Prostate gland (tissue), 2 donors: ENCODE measurements around the gene HOXD13.

Experiments
- POLR2A ChIP-seq: fragments of 450-650 bp; IDR thresholded peaks from one replicate; pipeline ENCODE4 v1.6.1; 2016; ENCODE audit warnings: antibody characterized with exemption, mild to moderate bottlenecking
- POLR2AphosphoS5 ChIP-seq: sonication (generic); formaldehyde crosslinking; IDR thresholded peaks from one replicate; pipeline ENCODE4 v1.6.1; 2017; ENCODE audit warnings: antibody characterized with exemption
- TF ChIP-seq, protein P1 (sequence below), 4 experiments: fragments of 200-600 bp in 2 of 4; fragments of 450-650 bp in 2 of 4; sonication (generic) in 2 of 4; IDR thresholded peaks; 1 replicate in 3 of 4; 2 replicates in 1 of 4; pipeline ENCODE4 v1.5.1; 2016 to 2019; ENCODE audit warnings: antibody characterized with exemption in 4 of 4, mild to moderate bottlenecking in 2 of 4, moderate library complexity in 2 of 4

DNA sequence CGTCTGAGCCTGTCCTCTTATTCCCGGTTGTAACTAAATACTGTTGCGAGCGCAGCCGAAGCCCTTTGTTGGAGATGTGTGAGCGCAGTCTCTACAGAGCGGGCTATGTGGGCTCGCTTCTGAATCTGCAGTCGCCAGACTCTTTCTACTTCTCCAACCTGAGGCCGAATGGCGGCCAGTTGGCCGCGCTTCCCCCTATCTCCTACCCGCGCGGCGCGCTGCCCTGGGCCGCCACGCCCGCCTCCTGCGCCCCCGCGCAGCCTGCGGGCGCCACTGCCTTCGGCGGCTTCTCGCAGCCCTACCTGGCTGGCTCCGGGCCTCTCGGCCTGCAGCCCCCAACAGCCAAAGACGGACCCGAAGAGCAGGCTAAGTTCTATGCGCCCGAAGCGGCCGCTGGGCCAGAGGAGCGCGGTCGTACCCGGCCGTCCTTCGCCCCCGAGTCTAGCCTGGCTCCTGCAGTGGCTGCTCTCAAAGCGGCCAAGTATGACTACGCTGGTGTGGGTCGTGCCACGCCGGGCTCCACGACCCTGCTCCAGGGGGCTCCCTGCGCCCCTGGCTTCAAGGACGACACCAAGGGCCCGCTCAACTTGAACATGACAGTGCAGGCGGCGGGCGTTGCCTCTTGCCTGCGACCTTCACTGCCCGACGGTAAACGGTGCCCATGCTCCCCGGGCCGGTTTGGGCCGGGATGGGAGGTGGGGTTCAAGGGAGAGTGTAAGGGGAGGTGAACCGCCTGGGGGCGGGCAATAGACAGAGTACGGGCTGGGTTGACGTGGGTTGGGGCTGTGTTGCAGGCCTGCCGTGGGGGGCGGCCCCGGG lies 7.4 kb downstream of the HOXD13 start, which contains the start of gene HOXD12:
- no peak for TF ChIP-seq POLR2A
- TF ChIP-seq, protein P1, sequence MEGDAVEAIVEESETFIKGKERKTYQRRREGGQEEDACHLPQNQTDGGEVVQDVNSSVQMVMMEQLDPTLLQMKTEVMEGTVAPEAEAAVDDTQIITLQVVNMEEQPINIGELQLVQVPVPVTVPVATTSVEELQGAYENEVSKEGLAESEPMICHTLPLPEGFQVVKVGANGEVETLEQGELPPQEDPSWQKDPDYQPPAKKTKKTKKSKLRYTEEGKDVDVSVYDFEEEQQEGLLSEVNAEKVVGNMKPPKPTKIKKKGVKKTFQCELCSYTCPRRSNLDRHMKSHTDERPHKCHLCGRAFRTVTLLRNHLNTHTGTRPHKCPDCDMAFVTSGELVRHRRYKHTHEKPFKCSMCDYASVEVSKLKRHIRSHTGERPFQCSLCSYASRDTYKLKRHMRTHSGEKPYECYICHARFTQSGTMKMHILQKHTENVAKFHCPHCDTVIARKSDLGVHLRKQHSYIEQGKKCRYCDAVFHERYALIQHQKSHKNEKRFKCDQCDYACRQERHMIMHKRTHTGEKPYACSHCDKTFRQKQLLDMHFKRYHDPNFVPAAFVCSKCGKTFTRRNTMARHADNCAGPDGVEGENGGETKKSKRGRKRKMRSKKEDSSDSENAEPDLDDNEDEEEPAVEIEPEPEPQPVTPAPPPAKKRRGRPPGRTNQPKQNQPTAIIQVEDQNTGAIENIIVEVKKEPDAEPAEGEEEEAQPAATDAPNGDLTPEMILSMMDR (IDR thresholded peaks at IDR 0.05): no peak
- no peak for TF ChIP-seq POLR2AphosphoS5
